ENCODE results near the gene TMEM9B.

GRCh38 chr11:8961401-8961800 is 2.8 kb downstream of the TMEM9B start:
- TF ChIP-seq CTCF (conservative IDR thresholded peaks at IDR 0.05 in 1 of 2, IDR thresholded peaks at IDR 0.05 in 1 of 2; ENCODE audit: low read depth in 1 of 2, low read length in 2 of 2) (no peak), EZH2 (IDR thresholded peaks at IDR 0.05; ENCODE audit: low read length, missing control alignments) (no peak)

Data from fibroblast of lung (primary cell).